K562 (cell line): Measurements from ENCODE around the gene ANKRD13C. TPM values are rescaled to one million over a fixed set of nuclear protein-coding genes. Genes with fewer than 3 reads are reported as not detected.

ENCODE experiments used
- BMI1 ChIP-seq: fragments of 150-350 bp; IDR thresholded peaks from 2 replicates; pipeline ENCODE4 v1.6.1; 2014; ENCODE audit warnings: low read length
- C11orf30 ChIP-seq: fragments of 450-650 bp; IDR thresholded peaks from 2 replicates; pipeline ENCODE4 v1.6.1; 2016; ENCODE audit warnings: low read depth, mild to moderate bottlenecking
- CBX2 ChIP-seq: fragments of 200-600 bp; sonication (generic); IDR thresholded peaks from one replicate; pipeline ENCODE4 v1.6.1; 2012; ENCODE audit warnings: mild to moderate bottlenecking, low read length, inconsistent platforms; ENCODE audit not compliant: insufficient read depth, poor library complexity, severe bottlenecking
- KAT7 ChIP-seq: sonication (generic); formaldehyde crosslinking; IDR thresholded peaks from 2 replicates; pipeline ENCODE4 v1.8.0; 2022; ENCODE audit warnings: missing genetic modification reagents, mild to moderate bottlenecking, borderline replicate concordance
- KLF16 ChIP-seq: IDR thresholded peaks from 2 replicates; pipeline ENCODE4 v1.6.1; 2016; ENCODE audit warnings: antibody characterized with exemption
- PCBP2 ChIP-seq: fragments of 200-400 bp; formaldehyde crosslinking; IDR thresholded peaks from 2 replicates; pipeline ENCODE4 v1.6.1; 2018; ENCODE audit warnings: low read length, low read depth, mild to moderate bottlenecking, moderate library complexity; ENCODE audit not compliant: poor library complexity, severe bottlenecking
- PML ChIP-seq: IDR thresholded peaks from 2 replicates; pipeline ENCODE4 v1.6.1; 2012; ENCODE audit warnings: low read length, inconsistent platforms
- TCF7L2 ChIP-seq: fragments of 150-350 bp; IDR thresholded peaks from 2 replicates; pipeline ENCODE4 v1.6.1; 2016; ENCODE audit warnings: low read depth, mild to moderate bottlenecking, low read length, moderate library complexity
- ZBED1 ChIP-seq: IDR thresholded peaks from 2 replicates; pipeline ENCODE4 v1.6.1; 2014
- ZKSCAN8 ChIP-seq: fragments of 200-800 bp; sonication (Bioruptor generic); IDR thresholded peaks from 2 replicates; pipeline ENCODE4 v1.6.1; 2016; ENCODE audit warnings: missing genetic modification characterization, missing compliant biosample characterization
- ZNF589 ChIP-seq: fragments of 200-800 bp; sonication (Bioruptor generic); IDR thresholded peaks from 2 replicates; pipeline ENCODE4 v1.6.1; 2016; ENCODE audit warnings: low read depth, missing genetic modification characterization, missing compliant biosample characterization
- polyA plus RNA-seq, 8 experiments: library from polyadenylated mRNA; depleted of rRNA in 4 of 8; stranded (reverse) in 5 of 8; unstranded in 3 of 8; fragments of >200 nt; fragmentation: Nextera tagmentation in 2 of 8; fragmentation: Illumina TruSeq in 1 of 8; extraction: Ambion mirVana in 2 of 8; extraction: Trizol in 1 of 8; gene quantifications; 2 replicates each; pipeline versions ENCODE4 v1.2.1 to v1.2.3, GENCODE V29; 2011 to 2014; ENCODE audit warnings: inconsistent platforms in 1 of 8, missing spikeins in 1 of 8
- total RNA-seq, 7 experiments: library from RNA; depleted of rRNA in 6 of 7; stranded (reverse); fragments of >200 nt in 6 of 7; fragmentation: Illumina TruSeq in 2 of 7; extraction: Trizol in 2 of 7; gene quantifications; 2 replicates each; pipeline versions ENCODE4 v1.2.1 to v1.2.3, GENCODE V29; 2011 to 2021; ENCODE audit warnings: low replicate concordance in 1 of 7
- TF ChIP-seq, protein P1 (sequence below), 2 experiments: fragments of 450-650 bp; formaldehyde crosslinking in 1 of 2; IDR thresholded peaks; 2 replicates each; pipeline versions ENCODE4 v1.4.0 to v1.6.1; 2014 to 2020; ENCODE audit warnings: mild to moderate bottlenecking in 2 of 2, borderline replicate concordance in 1 of 2, low read depth in 1 of 2
- TF ChIP-seq, protein P2 (sequence below): sonication (generic); formaldehyde crosslinking; IDR thresholded peaks from 2 replicates; pipeline ENCODE4 v1.8.0; 2022; ENCODE audit warnings: mild to moderate bottlenecking, missing genetic modification reagents, borderline replicate concordance

ANKRD13C gene
- total and polyA plus RNA-seq, 9 of the 15 experiments (the other 6 are each of a cell fraction or from before 2014, with no cell fraction given) = 3.4 to 22.8 (median 12.5) TPM

DNA sequence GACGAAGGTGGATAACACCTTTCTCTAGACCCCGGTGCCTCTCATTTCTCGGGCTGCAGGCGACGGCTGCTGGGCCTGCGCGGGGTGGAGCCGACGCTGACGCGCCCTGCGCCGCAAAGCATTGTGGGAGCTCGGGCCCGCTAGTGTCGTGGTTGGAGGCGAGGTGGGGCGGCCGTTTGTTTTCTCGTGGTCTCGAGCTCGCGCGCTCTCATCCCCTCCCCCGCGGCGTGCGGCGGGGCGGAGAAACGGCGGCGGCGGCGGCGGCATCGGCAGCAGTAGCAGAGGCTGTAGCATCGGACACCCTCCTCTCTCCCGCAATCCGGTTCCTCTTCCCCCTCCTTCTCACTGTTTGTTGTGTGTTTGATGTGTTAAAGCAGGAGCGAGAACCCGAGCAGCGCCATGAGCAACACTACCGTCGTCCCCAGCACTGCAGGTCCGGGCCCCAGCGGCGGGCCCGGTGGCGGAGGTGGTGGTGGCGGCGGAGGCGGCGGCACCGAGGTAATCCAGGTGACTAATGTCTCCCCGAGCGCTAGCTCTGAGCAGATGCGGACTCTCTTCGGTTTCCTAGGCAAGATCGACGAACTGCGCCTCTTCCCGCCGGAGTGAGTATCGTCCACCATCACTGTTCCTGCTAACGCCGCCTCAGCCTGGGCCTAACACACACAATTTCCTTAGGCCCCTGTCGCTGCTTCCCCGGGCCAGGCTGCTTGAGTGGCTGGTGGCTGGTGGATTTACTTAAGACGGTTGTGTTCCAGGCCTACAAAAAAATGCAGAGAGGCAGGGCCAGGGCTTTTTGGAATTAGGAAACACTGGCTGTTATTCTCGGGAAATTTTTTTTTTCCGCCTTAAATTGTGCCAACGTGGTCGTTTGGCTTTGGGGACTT lies 133.0 kb downstream of the ANKRD13C start, which contains the start of gene SRSF11 (continued):
- TF ChIP-seq TCF7L2 = no peak
- TF ChIP-seq KAT7 (CRISPR knock-in tag) = no peak; the same call in 1 of the 2 replicates
- TF ChIP-seq ZBED1 = no peak
- TF ChIP-seq, protein P1, sequence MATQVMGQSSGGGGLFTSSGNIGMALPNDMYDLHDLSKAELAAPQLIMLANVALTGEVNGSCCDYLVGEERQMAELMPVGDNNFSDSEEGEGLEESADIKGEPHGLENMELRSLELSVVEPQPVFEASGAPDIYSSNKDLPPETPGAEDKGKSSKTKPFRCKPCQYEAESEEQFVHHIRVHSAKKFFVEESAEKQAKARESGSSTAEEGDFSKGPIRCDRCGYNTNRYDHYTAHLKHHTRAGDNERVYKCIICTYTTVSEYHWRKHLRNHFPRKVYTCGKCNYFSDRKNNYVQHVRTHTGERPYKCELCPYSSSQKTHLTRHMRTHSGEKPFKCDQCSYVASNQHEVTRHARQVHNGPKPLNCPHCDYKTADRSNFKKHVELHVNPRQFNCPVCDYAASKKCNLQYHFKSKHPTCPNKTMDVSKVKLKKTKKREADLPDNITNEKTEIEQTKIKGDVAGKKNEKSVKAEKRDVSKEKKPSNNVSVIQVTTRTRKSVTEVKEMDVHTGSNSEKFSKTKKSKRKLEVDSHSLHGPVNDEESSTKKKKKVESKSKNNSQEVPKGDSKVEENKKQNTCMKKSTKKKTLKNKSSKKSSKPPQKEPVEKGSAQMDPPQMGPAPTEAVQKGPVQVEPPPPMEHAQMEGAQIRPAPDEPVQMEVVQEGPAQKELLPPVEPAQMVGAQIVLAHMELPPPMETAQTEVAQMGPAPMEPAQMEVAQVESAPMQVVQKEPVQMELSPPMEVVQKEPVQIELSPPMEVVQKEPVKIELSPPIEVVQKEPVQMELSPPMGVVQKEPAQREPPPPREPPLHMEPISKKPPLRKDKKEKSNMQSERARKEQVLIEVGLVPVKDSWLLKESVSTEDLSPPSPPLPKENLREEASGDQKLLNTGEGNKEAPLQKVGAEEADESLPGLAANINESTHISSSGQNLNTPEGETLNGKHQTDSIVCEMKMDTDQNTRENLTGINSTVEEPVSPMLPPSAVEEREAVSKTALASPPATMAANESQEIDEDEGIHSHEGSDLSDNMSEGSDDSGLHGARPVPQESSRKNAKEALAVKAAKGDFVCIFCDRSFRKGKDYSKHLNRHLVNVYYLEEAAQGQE (IDR thresholded peaks at IDR 0.05; ENCODE audit: borderline replicate concordance) = no peak
- TF ChIP-seq, protein P1 (CRISPR knock-in tag; IDR thresholded peaks at IDR 0.05; ENCODE audit: low read depth) = no peak
- no peak for TF ChIP-seq C11orf30
- TF ChIP-seq ZNF589 = no peak
- no peak; the same call in 1 of the 2 replicates for TF ChIP-seq PML
- no peak for TF ChIP-seq BMI1
- TF ChIP-seq KLF16 = no peak
- TF ChIP-seq ZKSCAN8 = no peak
- no peak for TF ChIP-seq PCBP2
- no peak for TF ChIP-seq CBX2
- TF ChIP-seq, protein P2, sequence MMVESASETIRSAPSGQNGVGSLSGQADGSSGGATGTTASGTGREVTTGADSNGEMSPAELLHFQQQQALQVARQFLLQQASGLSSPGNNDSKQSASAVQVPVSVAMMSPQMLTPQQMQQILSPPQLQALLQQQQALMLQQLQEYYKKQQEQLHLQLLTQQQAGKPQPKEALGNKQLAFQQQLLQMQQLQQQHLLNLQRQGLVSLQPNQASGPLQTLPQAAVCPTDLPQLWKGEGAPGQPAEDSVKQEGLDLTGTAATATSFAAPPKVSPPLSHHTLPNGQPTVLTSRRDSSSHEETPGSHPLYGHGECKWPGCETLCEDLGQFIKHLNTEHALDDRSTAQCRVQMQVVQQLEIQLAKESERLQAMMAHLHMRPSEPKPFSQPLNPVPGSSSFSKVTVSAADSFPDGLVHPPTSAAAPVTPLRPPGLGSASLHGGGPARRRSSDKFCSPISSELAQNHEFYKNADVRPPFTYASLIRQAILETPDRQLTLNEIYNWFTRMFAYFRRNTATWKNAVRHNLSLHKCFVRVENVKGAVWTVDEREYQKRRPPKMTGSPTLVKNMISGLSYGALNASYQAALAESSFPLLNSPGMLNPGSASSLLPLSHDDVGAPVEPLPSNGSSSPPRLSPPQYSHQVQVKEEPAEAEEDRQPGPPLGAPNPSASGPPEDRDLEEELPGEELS (CRISPR knock-in tag) = no peak
